GM23338 (cell line): ENCODE results near the gene ZNF385B. TPM values are rescaled to one million over a fixed set of nuclear protein-coding genes. Genes with fewer than 3 reads are reported as not detected.

Source experiments
- ATAC-seq: fragments of 200-7000 bp; cut with Tn5 transposase; 3 replicates; pipeline ENCODE4 v1.9.1; 2020
- DNase-seq: peaks from one replicate; pipeline ENCODE4 v3.0.0-alpha.2; 2015; ENCODE audit warnings: low spot score
- H2AFZ ChIP-seq: fragments of 200-600 bp; sonication (generic); 2 replicates; pipeline ENCODE4 v1.8.0; 2016; ENCODE audit warnings: antibody characterized with exemption, mild to moderate bottlenecking, moderate library complexity
- H3F3A ChIP-seq: fragments of 200-600 bp; sonication (generic); replicated peaks from 2 replicates; pipeline ENCODE4 v1.8.0; 2017; ENCODE audit warnings: antibody characterized with exemption, mixed run types, low read depth
- H3K27ac ChIP-seq: fragments of 200-600 bp; sonication (generic); 2 replicates; pipeline ENCODE4 v1.6.1; 2016; ENCODE audit warnings: low read depth
- H3K27me3 ChIP-seq: fragments of 200-600 bp; sonication (generic); 2 replicates; pipeline ENCODE4 v1.8.0; 2016; ENCODE audit warnings: mild to moderate bottlenecking, mixed run types, moderate library complexity; ENCODE audit not compliant: insufficient read depth
- H3K36me3 ChIP-seq: fragments of 200-600 bp; sonication (generic); 2 replicates; pipeline ENCODE4 v1.8.0; 2016; ENCODE audit warnings: mild to moderate bottlenecking; ENCODE audit not compliant: insufficient read depth
- H3K4me1 ChIP-seq: fragments of 200-600 bp; sonication (generic); 2 replicates; pipeline ENCODE4 v1.8.0; 2016; ENCODE audit warnings: mild to moderate bottlenecking, moderate library complexity; ENCODE audit not compliant: insufficient read depth
- H3K4me2 ChIP-seq: fragments of 200-600 bp; sonication (generic); 2 replicates; pipeline ENCODE4 v1.7.1; 2017; ENCODE audit warnings: mixed run types
- H3K4me3 ChIP-seq: fragments of 200-600 bp; sonication (generic); 2 replicates; pipeline ENCODE4 v1.6.1; 2016; ENCODE audit warnings: mixed run types
- H3K79me2 ChIP-seq: fragments of 200-600 bp; sonication (generic); replicated peaks from 2 replicates; pipeline ENCODE4 v1.8.0; 2017; ENCODE audit warnings: mild to moderate bottlenecking; ENCODE audit not compliant: insufficient read depth
- H3K9me2 ChIP-seq: fragments of 200-600 bp; sonication (generic); 2 replicates; pipeline ENCODE4 v1.8.0; 2017; ENCODE audit not compliant: insufficient read depth
- H4K20me1 ChIP-seq: fragments of 200-600 bp; sonication (generic); replicated peaks from 2 replicates; pipeline ENCODE4 v1.8.0; 2017; ENCODE audit warnings: mild to moderate bottlenecking; ENCODE audit not compliant: insufficient read depth
- H3K27ac Mint-ChIP-seq: 2 replicates; pipeline ENCODE4 v1.8.0; 2020; ENCODE audit warnings: inconsistent platforms, mild to moderate bottlenecking, moderate library complexity, mixed read lengths
- H3K27me3 Mint-ChIP-seq: 3 replicates; pipeline ENCODE4 v1.8.0; 2022; ENCODE audit warnings: low read depth, mild to moderate bottlenecking, moderate library complexity, mixed read lengths, inconsistent platforms; ENCODE audit not compliant: insufficient read depth, poor library complexity
- H3K36me3 Mint-ChIP-seq: 3 replicates; pipeline ENCODE4 v1.8.0; 2021; ENCODE audit warnings: low read depth, mild to moderate bottlenecking, inconsistent platforms, moderate library complexity, mixed read lengths
- H3K4me1 Mint-ChIP-seq: 3 replicates; pipeline ENCODE4 v1.8.0; 2020; ENCODE audit warnings: mild to moderate bottlenecking, inconsistent platforms, mixed read lengths
- H3K4me3 Mint-ChIP-seq: 3 replicates; pipeline ENCODE4 v1.8.0; 2021; ENCODE audit warnings: moderate library complexity, mild to moderate bottlenecking, inconsistent platforms, mixed read lengths
- H3K9me3 Mint-ChIP-seq: 3 replicates; pipeline ENCODE4 v1.8.0; 2020; ENCODE audit warnings: moderate library complexity, mild to moderate bottlenecking, inconsistent platforms, mixed read lengths
- CREB1 ChIP-seq: fragments of 250-450 bp; sonication (Bioruptor Pico); IDR thresholded peaks from 2 replicates; pipeline ENCODE4 v1.5.0; 2020; ENCODE audit warnings: low read depth, mild to moderate bottlenecking, moderate library complexity
- EZH2 ChIP-seq: fragments of 200-600 bp; sonication (generic); IDR thresholded peaks from one replicate; pipeline ENCODE4 v1.8.0; 2017; ENCODE audit warnings: antibody characterized with exemption, mild to moderate bottlenecking, low read depth; ENCODE audit not compliant: unreplicated experiment
- EZH2phosphoT487 ChIP-seq: fragments of 200-600 bp; sonication (generic); IDR thresholded peaks from one replicate; pipeline ENCODE4 v1.8.1; 2018; ENCODE audit warnings: antibody characterized with exemption; ENCODE audit not compliant: unreplicated experiment
- JUNB ChIP-seq: IDR thresholded peaks from one replicate; pipeline ENCODE4 v1.6.1; 2016; ENCODE audit warnings: antibody characterized with exemption; ENCODE audit not compliant: unreplicated experiment
- NANOG ChIP-seq: IDR thresholded peaks from 2 replicates; pipeline ENCODE4 v1.6.1; 2016; ENCODE audit warnings: antibody characterized with exemption, borderline replicate concordance
- POLR2AphosphoS5 ChIP-seq: IDR thresholded peaks from 2 replicates; pipeline ENCODE4 v1.6.1; 2016; ENCODE audit warnings: antibody characterized with exemption, low read depth
- STAT1 ChIP-seq: IDR thresholded peaks from one replicate; pipeline ENCODE4 v1.6.1; 2016; ENCODE audit warnings: antibody characterized with exemption; ENCODE audit not compliant: unreplicated experiment
- ZNF114 ChIP-seq: fragments of 250-450 bp; sonication (Bioruptor Pico); IDR thresholded peaks from 2 replicates; pipeline ENCODE4 v1.5.0; 2020; ENCODE audit warnings: mild to moderate bottlenecking, moderate library complexity
- ZNF331 ChIP-seq: fragments of 250-450 bp; sonication (Bioruptor Pico); IDR thresholded peaks from 2 replicates; pipeline ENCODE4 v1.5.0; 2020; ENCODE audit warnings: low read depth, mild to moderate bottlenecking, moderate library complexity
- ZNF462 ChIP-seq: fragments of 250-450 bp; sonication (Bioruptor Pico); IDR thresholded peaks from 2 replicates; pipeline ENCODE4 v1.5.0; 2020; ENCODE audit warnings: mild to moderate bottlenecking, moderate library complexity
- polyA plus RNA-seq: library from polyadenylated mRNA; unstranded; fragments of >200 nt; fragmentation: Nextera tagmentation; extraction: Ambion mirVana; gene quantifications from 2 replicates; pipeline ENCODE4 v1.2.1, GENCODE V29; 2016
- total RNA-seq: library from RNA; depleted of rRNA; stranded (reverse); fragments of >200 nt; shearing (Covaris generic); gene quantifications from 2 replicates; pipeline ENCODE4 v1.2.3, GENCODE V29; 2014
- TF ChIP-seq, protein P1 (sequence below), 2 experiments: fragments of 200-600 bp in 1 of 2; sonication (generic) in 1 of 2; conservative IDR thresholded peaks; 2 replicates each; pipeline versions ENCODE4 v1.5.1 to v1.6.1; 2016 to 2017; ENCODE audit warnings: antibody characterized with exemption in 2 of 2, low read depth in 2 of 2, mild to moderate bottlenecking in 2 of 2, moderate library complexity in 1 of 2
- TF ChIP-seq, protein P2 (sequence below): IDR thresholded peaks from one replicate; pipeline ENCODE4 v1.6.1; 2018; ENCODE audit warnings: antibody characterized with exemption; ENCODE audit not compliant: unreplicated experiment
- TF ChIP-seq, protein P3 (sequence below): IDR thresholded peaks from 2 replicates; pipeline ENCODE4 v1.6.1; 2016; ENCODE audit warnings: antibody characterized with exemption

ZNF385B gene
- total and polyA plus RNA-seq, 2 experiments from 2014 or later = 1.5 to 4.6 TPM

- Histone ChIP-seq H3K79me2 (no peaks in the 10 kb centered on the region), H3K4me3 (no peak overlapping the region), H3K27ac (no peak overlapping the region), H3K36me3 (no peaks in the 10 kb centered on the region), H3K9me2 (no peaks in the 10 kb centered on the region), H3K27me3 (no peaks in the 10 kb centered on the region), H3K4me1 (no peaks in the 10 kb centered on the region), H4K20me1 (no peaks in the 10 kb centered on the region), H3F3A (no peaks in the 10 kb centered on the region), H2AFZ (no peak overlapping the region), H3K4me2 (no peak overlapping the region)
- TF ChIP-seq, protein P1, sequence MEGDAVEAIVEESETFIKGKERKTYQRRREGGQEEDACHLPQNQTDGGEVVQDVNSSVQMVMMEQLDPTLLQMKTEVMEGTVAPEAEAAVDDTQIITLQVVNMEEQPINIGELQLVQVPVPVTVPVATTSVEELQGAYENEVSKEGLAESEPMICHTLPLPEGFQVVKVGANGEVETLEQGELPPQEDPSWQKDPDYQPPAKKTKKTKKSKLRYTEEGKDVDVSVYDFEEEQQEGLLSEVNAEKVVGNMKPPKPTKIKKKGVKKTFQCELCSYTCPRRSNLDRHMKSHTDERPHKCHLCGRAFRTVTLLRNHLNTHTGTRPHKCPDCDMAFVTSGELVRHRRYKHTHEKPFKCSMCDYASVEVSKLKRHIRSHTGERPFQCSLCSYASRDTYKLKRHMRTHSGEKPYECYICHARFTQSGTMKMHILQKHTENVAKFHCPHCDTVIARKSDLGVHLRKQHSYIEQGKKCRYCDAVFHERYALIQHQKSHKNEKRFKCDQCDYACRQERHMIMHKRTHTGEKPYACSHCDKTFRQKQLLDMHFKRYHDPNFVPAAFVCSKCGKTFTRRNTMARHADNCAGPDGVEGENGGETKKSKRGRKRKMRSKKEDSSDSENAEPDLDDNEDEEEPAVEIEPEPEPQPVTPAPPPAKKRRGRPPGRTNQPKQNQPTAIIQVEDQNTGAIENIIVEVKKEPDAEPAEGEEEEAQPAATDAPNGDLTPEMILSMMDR (conservative IDR thresholded peaks at IDR 0.05; ENCODE audit: low read depth in 2 of 2) = no peak
- TF ChIP-seq, protein P2, sequence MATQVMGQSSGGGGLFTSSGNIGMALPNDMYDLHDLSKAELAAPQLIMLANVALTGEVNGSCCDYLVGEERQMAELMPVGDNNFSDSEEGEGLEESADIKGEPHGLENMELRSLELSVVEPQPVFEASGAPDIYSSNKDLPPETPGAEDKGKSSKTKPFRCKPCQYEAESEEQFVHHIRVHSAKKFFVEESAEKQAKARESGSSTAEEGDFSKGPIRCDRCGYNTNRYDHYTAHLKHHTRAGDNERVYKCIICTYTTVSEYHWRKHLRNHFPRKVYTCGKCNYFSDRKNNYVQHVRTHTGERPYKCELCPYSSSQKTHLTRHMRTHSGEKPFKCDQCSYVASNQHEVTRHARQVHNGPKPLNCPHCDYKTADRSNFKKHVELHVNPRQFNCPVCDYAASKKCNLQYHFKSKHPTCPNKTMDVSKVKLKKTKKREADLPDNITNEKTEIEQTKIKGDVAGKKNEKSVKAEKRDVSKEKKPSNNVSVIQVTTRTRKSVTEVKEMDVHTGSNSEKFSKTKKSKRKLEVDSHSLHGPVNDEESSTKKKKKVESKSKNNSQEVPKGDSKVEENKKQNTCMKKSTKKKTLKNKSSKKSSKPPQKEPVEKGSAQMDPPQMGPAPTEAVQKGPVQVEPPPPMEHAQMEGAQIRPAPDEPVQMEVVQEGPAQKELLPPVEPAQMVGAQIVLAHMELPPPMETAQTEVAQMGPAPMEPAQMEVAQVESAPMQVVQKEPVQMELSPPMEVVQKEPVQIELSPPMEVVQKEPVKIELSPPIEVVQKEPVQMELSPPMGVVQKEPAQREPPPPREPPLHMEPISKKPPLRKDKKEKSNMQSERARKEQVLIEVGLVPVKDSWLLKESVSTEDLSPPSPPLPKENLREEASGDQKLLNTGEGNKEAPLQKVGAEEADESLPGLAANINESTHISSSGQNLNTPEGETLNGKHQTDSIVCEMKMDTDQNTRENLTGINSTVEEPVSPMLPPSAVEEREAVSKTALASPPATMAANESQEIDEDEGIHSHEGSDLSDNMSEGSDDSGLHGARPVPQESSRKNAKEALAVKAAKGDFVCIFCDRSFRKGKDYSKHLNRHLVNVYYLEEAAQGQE = no peak
- TF ChIP-seq NANOG (no peak), EZH2phosphoT487 (no peak), ZNF462 (CRISPR knock-in tag) (no peak), EZH2 (no peak), ZNF114 (CRISPR knock-in tag) (no peak), JUNB (no peak), CREB1 (CRISPR knock-in tag) (no peak), POLR2AphosphoS5 (no peak), ZNF331 (CRISPR knock-in tag) (no peak), STAT1 (no peak)
- TF ChIP-seq, protein P3, sequence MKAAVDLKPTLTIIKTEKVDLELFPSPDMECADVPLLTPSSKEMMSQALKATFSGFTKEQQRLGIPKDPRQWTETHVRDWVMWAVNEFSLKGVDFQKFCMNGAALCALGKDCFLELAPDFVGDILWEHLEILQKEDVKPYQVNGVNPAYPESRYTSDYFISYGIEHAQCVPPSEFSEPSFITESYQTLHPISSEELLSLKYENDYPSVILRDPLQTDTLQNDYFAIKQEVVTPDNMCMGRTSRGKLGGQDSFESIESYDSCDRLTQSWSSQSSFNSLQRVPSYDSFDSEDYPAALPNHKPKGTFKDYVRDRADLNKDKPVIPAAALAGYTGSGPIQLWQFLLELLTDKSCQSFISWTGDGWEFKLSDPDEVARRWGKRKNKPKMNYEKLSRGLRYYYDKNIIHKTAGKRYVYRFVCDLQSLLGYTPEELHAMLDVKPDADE = no peak
- H3K4me3 Mint-ChIP-seq = no peak overlapping the region
- DNase-seq (no peak), ATAC-seq (no peak)
- no peaks in the 10 kb centered on the region for H3K4me1 Mint-ChIP-seq
- no peak overlapping the region for H3K27ac Mint-ChIP-seq
- H3K27me3 Mint-ChIP-seq = no peaks in the 10 kb centered on the region
- no peaks in the 10 kb centered on the region for H3K9me3 Mint-ChIP-seq
- H3K36me3 Mint-ChIP-seq = no peaks in the 10 kb centered on the region
Observed at GRCh38 chr2:179701524-179702110, 159.8 kb downstream of the ZNF385B start.
